ENCODE measurements around the gene MGST1. TPM values are rescaled to one million over a fixed set of nuclear protein-coding genes. Genes with fewer than 3 reads are reported as not detected.
A peak's percentile ranks its signal among the peaks of the same experiment; 100 is the strongest.
"Not testable (repeated sequence)": the region's sequence is repeated elsewhere in the genome, so short reads cannot be mapped to it uniquely, and the experiment has no call there.

MGST1 gene
- total RNA-seq, 1 donor from 2014 or later: 49.4 TPM

- H3K4me3 ChIP-seq (ENCODE audit: low read depth, low read length): no peak overlapping the region
- no peak for DNase-seq (ENCODE audit: low read depth)
- TF ChIP-seq, protein P1, sequence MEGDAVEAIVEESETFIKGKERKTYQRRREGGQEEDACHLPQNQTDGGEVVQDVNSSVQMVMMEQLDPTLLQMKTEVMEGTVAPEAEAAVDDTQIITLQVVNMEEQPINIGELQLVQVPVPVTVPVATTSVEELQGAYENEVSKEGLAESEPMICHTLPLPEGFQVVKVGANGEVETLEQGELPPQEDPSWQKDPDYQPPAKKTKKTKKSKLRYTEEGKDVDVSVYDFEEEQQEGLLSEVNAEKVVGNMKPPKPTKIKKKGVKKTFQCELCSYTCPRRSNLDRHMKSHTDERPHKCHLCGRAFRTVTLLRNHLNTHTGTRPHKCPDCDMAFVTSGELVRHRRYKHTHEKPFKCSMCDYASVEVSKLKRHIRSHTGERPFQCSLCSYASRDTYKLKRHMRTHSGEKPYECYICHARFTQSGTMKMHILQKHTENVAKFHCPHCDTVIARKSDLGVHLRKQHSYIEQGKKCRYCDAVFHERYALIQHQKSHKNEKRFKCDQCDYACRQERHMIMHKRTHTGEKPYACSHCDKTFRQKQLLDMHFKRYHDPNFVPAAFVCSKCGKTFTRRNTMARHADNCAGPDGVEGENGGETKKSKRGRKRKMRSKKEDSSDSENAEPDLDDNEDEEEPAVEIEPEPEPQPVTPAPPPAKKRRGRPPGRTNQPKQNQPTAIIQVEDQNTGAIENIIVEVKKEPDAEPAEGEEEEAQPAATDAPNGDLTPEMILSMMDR (conservative IDR thresholded peaks at IDR 0.05; ENCODE audit: low read depth, low read length): no peak
Measured at GRCh38 chr12:16387919-16388318, 40.5 kb downstream of the MGST1 start.

- DNase-seq (ENCODE audit: low read depth): peak; percentile 12
- TF ChIP-seq, protein P1 (conservative IDR thresholded peaks at IDR 0.05; ENCODE audit: low read depth, low read length): no peak
- no peak overlapping the region for H3K4me3 ChIP-seq (ENCODE audit: low read depth, low read length)
Measured at GRCh38 chr12:16389594-16389993, 42.1 kb downstream of the MGST1 start.

GRCh38 chr12:16392846-16393535 is 45.5 kb downstream of the MGST1 start:
- DNase-seq (ENCODE audit: low read depth): no peak
- TF ChIP-seq, protein P1 (conservative IDR thresholded peaks at IDR 0.05; ENCODE audit: low read depth, low read length): no peak
- no peak overlapping the region for H3K4me3 ChIP-seq (ENCODE audit: low read depth, low read length)

DNA sequence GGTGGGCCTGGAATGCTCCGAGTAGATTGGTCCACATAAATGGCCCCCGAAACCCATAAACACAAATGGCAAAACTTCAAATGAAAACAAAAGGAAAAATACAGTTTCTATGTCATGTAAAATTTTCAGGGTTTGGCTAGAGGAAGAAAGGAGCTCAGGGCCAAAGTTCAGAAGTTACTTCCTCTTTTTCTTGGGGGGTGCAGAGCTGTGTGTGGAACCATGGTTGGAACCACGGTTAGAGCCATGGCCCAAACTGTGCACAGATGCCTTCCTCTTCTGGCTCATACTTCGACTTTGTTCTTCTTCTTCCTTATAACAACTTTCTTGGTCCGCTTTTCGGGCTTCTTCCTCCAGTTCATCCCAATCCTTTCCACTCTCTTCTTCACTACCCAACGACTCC is 51.7 kb downstream of the MGST1 start:
- TF ChIP-seq, protein P1 (conservative IDR thresholded peaks at IDR 0.05; ENCODE audit: low read depth, low read length): no peak
- H3K4me3 ChIP-seq (ENCODE audit: low read depth, low read length): no peak overlapping the region
- DNase-seq (ENCODE audit: low read depth): no peak

DNA sequence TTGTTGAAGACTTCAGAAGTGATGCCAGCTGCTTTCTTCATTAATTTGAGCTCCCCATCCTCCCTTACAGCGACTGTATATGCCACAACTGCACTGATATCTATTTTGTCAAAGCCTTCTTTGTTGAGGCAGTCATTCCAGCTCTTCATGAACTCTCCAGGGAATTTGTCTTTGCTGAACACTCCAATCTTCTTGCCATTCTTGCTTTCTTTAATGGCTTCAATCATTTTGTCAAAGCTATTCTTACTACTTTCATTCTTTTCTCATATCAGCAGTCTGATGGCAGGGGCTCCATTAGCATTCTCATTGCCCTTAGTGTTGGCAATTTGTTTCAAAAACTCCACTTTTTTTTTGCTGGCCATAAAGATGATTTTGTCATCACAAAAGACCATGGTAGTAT is 54.4 kb downstream of the MGST1 start:
- DNase-seq (ENCODE audit: low read depth); H3K4me3 ChIP-seq (ENCODE audit: low read depth, low read length): not testable (repeated sequence)

DNA sequence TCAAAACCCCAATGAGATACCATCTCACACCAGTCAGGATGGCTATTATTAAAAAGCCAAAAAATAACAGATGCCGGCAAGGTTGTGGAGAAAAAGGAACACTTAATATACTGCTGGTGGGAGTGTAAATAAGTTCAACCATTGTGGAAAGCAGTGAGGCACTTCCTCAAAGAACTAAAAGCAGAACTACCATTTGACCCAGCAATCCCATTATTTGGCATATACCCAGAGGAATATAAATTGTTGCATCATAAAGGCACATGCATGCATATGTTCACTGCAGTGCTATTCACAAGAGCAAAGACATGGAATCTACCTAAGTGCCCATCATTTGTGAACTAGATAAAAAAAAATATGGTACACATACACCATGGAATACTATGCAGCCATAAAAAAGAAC is 59.9 kb downstream of the MGST1 start:
- H3K4me3 ChIP-seq (ENCODE audit: low read depth, low read length): no peak overlapping the region
- no peak for DNase-seq (ENCODE audit: low read depth)
- TF ChIP-seq, protein P1 (conservative IDR thresholded peaks at IDR 0.05; ENCODE audit: low read depth, low read length): no peak

Other genes with a start within 250 kb of the MGST1 start
- not detected in 2 replicates for gene SLC15A5, start 70.0 kb upstream of the MGST1 start, total RNA-seq

All from epithelial cell of proximal tubule (primary cell).